ENCODE results near the gene CFAP126. TPM values are rescaled to one million over a fixed set of nuclear protein-coding genes. Genes with fewer than 3 reads are reported as not detected.
A peak's percentile ranks its signal among the peaks of the same experiment; 100 is the strongest.
"Not testable (repeated sequence)": the region's sequence is repeated elsewhere in the genome, so short reads cannot be mapped to it uniquely, and the experiment has no call there.

Gene CFAP126
- polyA plus RNA-seq (ENCODE audit: insufficient read length): 2.5 TPM

GRCh38 chr1:161367684-161368400, at the start of gene CFAP126:
CFAP126 (minus strand) TSS chr1:161367876; CDS start chr1:161367868, 8 bp downstream.
- DNase-seq: peak; percentile 38

- DNase-seq: not testable (repeated sequence)
Observed at GRCh38 chr1:161413050-161413449, 45.4 kb upstream of the CFAP126 start.

GRCh38 chr1:161410636-161410970, 42.9 kb upstream of the CFAP126 start:
- not testable (repeated sequence) for DNase-seq

- not testable (repeated sequence) for DNase-seq
Observed at GRCh38 chr1:161409848-161410635, 42.4 kb upstream of the CFAP126 start.

- DNase-seq: no peak
Observed at GRCh38 chr1:161408429-161409052, 40.9 kb upstream of the CFAP126 start.

GRCh38 chr1:161407451-161407985, 39.8 kb upstream of the CFAP126 start:
- no peak for DNase-seq

GRCh38 chr1:161406551-161406950, 38.9 kb upstream of the CFAP126 start:
- not testable (repeated sequence) for DNase-seq

GRCh38 chr1:161404051-161404597, 36.4 kb upstream of the CFAP126 start:
- no peak for DNase-seq

GRCh38 chr1:161402446-161402845, 34.8 kb upstream of the CFAP126 start:
- DNase-seq: no peak

GRCh38 chr1:161399257-161399998, 31.8 kb upstream of the CFAP126 start:
- peak; percentile 91 for DNase-seq

GRCh38 chr1:161398900-161399256, 31.2 kb upstream of the CFAP126 start:
- no peak for DNase-seq

GRCh38 chr1:161397038-161397437, 29.4 kb upstream of the CFAP126 start:
- not testable (repeated sequence) for DNase-seq

GRCh38 chr1:161393151-161393550, 25.5 kb upstream of the CFAP126 start:
- DNase-seq: no peak

- DNase-seq: no peak
Observed at GRCh38 chr1:161391611-161392010, 23.9 kb upstream of the CFAP126 start.

GRCh38 chr1:161391136-161391535, 23.5 kb upstream of the CFAP126 start:
- DNase-seq: not testable (repeated sequence)

- no peak for DNase-seq
Observed at GRCh38 chr1:161390559-161390858, 22.8 kb upstream of the CFAP126 start.

- DNase-seq: peak; percentile 94
Observed at GRCh38 chr1:161389691-161390558, 22.2 kb upstream of the CFAP126 start.

- DNase-seq: not testable (repeated sequence)
Observed at GRCh38 chr1:161389158-161389557, 21.5 kb upstream of the CFAP126 start.

- no peak for DNase-seq
Observed at GRCh38 chr1:161388639-161389038, 21.0 kb upstream of the CFAP126 start.

GRCh38 chr1:161382214-161383019, 14.7 kb upstream of the CFAP126 start:
- peak; percentile 58 for DNase-seq

Data from hindlimb muscle (tissue), 1 donor.